CD4-positive, alpha-beta T cell treated with Interleukin-10 for 1 hour (primary cell): ENCODE data around the gene SRP68.
A peak's percentile ranks its signal among the peaks of the same experiment; 100 is the strongest.
"Not testable (repeated sequence)": the region's sequence is repeated elsewhere in the genome, so short reads cannot be mapped to it uniquely, and the experiment has no call there.

Experiments
- DNase-seq: peaks from one replicate; pipeline ENCODE4 v3.0.0-alpha.2; 2020

SRP68 gene

DNA sequence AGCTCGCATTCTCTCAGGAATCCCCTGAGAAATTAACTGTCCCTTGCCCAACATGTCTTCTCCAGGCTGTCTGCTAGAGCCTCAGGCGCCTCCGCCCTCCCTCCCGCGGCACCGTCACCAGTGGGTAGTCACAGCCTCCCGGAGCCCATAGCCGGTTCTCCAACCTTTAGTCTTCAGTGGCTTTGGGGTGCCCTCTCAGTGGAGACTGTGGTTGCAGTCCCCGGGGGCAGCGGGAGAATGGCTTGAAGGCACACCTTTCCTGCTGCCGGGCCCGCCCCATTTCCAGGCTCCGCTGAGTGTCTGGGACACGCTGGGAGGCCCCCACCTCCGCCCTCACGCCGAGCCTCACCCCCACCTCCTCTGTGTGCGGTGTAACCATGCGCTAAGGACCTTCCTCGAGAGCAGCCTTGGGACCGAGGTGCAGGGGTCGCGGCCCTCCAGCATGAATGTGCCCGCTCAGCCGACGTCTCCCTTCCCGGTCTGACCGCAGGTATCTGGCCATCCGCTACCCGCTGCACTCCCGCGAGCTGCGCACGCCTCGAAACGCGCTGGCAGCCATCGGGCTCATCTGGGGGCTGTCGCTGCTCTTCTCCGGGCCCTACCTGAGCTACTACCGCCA is 3.9 kb upstream of the SRP68 start:
- DNase-seq = no peak

DNA sequence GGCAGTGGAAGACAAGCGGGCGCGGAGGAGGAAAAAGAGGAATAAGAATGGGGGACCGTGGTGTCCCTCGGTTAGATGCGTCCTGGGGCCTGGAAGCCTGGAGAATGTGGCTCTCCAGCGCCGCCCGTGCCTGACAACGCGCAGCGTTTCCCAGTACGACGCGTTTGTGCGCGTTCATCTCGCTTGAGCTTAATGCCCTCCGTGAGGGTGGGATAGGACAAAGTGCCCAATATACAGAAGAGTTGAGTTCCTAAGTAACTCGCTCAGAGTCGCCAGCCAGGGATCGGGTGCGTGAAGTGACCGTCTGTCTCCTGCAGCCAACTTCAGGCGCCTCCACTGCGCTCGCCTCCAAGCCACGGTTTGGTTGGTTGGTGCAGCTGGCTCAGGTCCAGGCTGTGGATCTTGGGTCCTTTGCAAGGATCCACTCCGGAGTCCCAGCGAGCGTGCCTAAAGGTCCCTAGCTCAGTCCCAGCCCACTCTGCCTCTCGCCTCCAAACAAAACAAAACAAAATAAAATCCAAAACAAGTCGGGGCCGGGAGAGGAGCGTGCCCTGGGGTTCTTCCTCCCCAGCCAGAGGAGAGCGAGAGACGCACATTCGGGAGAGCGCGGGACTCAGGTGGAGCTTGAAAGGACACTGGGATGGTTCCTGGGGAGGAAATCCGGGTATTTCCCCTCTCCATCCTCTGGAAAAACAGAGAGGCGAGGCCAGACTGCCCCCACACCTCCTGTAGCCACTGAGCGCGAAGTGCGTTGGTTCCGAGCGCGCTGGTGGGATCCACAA is 3.2 kb upstream of the SRP68 start:
- DNase-seq = no peak

DNA sequence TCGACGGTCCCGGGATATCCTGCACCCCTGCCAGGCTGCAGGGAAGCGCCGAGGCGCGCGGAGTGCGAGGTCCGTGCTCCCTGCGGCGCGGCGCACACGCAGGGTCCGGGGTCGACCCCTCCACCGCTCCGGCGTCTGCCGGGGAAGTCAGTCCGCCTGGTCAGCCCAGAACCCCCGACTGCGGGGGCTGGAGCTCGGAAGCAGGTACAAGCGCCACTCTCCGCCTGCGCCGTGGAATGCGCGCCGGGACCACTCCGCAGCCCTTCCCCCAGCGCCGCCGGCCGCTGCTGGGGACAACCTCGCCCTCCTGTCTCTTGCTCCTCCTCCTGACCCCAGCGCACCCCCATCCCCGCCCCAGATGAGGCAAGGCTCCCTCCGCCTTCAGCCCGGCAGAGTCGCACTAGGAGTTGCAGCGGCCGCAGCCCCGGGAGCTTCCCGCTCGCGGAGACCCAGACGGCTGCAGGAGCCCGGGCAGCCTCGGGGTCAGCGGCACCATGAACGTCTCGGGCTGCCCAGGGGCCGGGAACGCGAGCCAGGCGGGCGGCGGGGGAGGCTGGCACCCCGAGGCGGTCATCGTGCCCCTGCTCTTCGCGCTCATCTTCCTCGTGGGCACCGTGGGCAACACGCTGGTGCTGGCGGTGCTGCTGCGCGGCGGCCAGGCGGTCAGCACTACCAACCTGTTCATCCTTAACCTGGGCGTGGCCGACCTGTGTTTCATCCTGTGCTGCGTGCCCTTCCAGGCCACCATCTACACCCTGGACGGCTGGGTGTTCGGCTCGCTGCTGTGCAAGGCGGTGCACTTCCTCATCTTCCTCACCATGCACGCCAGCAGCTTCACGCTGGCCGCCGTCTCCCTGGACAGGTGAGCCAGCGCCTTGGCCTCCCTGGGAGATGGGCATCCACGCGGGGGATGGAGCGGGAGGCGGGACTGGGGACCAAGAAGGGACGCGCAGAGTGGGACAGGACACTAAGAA is 2.4 kb upstream of the SRP68 start, which contains the start of gene GALR2:
Gene GALR2 (plus strand): TSS at position 392 of the 974 bp plus-strand sequence. CDS start 103 bp downstream, at position 495.
- DNase-seq = no peak

DNA sequence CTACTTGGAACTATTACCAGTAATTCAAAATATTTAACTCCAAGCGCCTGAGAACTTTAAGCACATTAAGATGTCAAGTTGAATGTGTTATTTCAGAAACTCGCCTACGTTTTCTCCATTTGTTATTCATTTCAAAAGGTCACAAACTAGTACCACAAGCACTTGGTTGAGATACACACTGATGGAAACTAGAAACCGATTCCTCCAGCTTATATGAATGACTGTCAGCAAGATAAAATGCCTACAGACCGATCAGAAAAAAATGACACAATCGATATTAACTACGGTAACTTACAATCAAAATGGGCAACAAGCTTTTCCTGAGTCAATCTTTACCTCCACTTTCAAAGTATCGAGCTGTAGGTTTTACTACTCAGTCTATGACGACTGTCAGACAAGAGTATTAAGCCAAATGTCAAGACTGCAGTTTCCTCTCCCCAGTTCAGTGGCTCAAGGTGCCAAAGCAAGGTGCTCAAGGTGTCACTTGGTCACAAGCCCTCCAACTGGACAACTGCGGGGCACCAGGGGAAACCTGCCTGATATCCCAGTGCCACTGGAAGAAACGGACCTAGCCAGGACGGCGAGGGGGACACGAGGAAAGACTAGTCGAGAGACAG is 678 bp downstream of the SRP68 start:
- no peak for DNase-seq

DNA sequence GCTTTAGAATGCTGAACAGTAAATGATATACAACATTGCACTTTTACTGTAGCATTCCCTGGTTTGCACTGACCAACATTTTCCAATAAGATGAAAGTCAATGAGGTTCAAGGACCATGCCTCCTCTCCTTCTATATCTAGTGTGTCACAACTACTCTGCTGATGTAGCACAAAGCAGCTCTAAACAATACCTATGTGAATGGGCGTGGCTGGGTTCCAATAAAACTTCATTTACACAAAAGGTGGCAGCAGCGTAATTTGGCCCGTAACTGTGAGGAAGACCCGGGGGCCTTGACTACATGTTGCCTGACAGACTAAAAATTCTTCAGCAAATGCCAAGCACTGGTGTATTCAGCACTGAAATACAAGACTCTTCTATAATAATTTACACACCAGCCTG is 6.5 kb downstream of the SRP68 start:
- no peak for DNase-seq

DNA sequence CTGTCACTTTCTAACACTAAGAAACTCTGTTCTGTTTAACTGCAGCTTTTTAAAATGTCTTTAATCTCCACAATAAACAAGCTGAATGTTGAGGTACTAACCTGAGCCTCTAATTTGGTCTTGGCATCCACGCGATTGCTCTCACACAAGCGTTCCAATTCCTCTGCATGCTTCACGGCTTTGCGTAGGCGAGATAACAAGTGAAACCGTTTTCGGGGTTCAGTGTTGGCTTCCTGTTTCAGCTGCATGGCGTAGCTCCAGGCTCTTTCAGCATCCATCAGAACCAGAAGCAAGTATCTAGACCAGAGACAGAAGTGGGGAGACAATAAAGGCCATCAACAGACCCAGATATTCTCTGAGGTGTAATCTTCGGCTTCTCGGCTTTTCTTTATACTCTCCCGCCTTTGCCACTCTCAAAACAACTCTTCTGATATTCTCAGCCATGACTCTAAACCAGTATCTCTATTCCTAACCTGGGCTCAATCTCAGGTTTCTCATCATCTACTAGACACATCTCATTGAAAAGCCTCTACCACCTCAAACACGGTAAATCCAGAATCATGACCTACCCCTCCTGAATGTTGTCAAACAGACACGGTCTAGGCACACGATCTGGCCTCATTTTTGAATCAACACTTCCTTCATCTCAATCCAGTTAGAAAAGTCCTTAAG is 8.3 kb downstream of the SRP68 start:
- peak; percentile 61 for DNase-seq

DNA sequence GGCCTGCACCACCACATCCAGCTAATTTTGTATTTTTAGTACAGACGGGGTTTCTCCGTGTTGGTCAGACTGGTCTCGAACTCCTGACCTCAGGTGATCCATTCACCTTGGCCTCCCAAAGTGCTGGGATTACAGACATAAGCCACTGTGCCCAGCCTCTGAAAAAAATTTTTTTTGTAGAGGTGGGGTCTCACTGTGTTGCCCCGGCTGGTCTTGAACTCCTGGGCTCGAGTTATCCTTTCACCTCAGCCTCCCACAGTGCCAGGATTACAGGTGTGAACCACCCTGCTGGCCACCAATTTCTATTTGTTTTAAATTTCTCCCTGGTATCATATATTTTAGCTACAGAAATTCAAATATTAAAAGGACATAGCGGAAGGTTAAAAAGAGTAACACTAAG is 14.1 kb downstream of the SRP68 start:
- not testable (repeated sequence) for DNase-seq

DNA sequence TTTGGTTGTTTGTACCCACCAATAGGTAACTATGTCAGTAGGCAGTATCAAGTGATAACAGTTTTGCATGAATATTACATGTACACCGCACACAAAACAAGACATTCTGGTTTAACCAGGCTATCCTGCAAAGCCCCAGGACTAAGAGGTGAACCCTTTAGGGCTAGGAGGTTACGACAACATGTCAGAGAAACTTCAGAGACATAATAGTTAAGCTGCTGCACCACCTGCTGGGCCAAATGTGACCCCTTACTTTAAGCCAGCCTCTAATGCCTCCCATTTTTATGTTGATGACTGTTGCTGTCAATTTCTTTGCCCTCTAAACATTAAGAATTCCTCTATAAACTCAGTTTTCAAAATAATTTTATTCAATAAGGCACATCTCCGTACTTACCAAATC is 15.4 kb downstream of the SRP68 start:
- no peak for DNase-seq

DNA sequence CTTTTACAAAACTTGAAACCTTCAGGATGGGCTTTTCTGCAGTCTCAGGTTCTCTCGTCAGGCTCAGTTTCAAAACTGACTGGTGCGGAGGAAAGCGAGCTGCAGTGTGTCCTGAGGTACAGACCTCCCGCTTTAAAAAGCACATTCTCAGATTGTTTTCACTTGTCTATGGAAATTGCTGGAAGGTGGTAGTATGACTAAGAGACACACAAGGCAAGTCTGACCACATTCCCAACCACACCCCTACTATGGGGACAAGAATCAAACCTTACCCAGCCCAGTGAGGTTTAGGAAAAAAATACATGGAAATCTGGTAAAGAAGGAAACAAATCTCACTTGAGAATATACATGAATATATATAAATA is 18.2 kb downstream of the SRP68 start:
- no peak for DNase-seq

DNA sequence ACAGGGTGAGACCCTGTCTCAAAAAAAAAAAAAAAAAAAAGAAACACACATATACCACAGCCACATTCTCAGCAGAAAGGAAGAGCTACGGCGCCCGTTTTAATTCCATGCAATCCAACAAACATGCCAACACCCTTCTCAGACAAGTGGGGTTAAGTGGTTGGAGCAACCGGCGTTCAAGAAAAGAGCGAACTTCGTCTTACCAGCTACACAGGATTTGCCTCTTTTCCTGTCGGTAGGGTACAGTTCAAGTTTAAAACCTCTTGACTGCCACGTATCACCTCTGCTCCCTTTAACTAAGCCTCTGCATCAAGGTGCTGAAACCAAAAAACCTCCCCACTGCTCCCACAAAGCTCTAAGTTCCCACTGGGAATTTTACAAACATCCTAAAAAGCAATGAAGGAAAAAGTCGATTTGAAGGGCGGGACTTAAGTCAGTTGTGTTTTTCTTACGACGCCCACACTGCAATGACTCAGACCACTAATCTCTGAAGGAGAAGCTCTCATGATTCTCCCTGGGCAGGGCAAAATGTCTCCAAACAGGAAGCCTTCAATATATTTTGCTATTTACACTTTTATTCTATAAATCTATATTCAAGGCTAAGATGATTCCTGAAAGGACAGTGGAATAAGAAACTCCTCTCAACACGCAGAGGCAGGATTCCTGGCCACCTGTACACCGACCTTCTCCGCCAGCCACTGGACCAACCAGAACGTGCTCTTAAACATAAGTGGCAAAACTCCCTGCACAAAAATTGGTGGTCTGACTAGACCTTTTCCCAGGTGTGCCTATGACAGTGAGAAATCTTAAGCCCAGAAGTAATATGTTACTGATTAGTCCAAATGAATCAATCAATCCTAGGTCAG is 18.8 kb downstream of the SRP68 start:
- no peak for DNase-seq

DNA sequence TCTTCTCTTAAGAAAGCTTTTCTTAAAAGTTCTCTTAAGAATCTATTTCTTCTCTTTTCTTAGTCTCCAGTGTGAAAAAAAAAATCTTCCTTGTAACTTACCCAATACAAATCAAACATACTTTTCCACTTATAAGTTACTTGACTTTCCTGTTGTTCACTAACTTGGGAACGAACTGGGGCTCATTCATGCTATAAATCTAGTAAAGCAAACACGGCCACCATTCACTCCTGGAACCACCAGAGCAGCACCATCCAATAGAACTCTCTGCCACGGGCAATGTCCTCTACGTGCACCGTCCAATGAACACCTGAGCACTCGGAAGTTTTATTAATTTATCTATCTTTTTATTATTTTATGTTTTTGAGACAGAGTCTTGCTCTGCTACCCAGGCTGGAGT is 20.8 kb downstream of the SRP68 start:
- no peak for DNase-seq

DNA sequence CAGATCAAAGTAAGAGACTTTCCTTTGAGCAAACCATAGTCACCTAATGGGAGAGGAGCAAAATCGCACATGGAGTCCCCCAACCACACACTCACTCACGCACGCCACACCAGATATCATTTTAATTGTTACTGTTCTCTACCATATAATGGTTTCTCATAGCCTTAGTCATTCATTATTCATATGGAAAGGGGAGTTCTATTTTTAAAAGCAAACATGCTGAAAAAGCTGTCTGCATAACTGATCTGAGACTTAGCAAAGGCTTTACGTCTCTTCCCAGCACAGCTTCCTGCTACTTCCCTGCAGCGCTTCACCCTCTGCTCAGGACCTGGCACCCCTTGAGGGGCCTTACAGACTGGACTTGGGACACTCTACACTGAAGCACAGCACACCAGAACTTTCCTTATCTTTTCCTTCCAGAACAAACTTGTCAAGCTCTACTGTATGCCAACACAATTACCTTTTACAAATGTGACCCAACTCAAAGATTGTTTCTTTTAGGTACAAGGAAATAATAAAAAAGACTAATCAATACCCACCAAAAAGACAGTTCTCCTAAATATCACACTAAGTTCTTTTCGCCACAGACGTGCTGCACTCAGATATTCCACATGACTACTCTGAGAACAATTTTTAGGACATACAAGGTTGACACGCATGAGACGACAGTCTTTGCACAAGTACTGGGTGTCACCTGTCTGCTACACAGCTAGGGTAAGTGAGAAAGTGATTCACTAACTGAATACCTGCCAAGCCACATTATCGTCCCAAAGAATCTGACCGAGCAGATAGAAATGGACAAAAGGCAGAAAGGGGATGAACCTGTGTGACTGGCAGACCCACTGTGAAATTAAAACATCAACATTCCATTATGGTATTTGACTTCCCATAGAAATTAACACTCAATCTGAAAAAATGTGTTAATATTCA is 21.5 kb downstream of the SRP68 start:
- DNase-seq = no peak

DNA sequence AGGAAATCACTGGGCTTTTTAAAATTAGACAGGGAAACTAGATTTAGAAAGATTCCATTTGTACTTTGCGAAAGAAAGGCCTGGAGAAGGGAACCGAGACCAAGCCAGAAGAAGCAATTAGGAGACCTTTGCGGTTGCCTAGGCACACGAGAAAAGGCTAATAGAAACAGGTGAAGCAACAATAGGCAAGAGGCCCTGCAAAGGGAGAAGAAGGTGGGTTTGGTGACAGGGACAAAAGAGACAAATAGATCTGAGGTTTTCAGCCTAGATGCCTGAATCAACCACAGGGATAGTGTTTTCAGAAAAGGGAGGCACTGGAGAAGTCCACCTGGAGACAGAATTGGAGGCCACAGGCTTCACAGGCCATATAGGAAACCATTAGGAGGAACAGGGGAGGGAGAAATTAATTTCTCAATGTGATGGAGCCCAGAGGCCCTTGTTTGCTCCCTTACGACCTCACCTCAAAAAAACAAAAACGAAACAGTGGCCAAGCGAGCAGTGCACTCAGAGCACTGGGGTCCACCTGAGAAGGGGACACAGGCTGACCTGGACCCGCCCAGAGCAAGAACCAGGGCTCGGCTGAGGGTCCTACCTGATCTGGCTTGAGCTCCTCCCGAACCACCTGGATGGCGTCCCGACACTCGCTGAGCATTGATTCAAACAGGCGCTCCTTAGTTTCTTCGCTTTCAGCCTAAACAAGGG is 22.3 kb downstream of the SRP68 start:
- DNase-seq = no peak

DNA sequence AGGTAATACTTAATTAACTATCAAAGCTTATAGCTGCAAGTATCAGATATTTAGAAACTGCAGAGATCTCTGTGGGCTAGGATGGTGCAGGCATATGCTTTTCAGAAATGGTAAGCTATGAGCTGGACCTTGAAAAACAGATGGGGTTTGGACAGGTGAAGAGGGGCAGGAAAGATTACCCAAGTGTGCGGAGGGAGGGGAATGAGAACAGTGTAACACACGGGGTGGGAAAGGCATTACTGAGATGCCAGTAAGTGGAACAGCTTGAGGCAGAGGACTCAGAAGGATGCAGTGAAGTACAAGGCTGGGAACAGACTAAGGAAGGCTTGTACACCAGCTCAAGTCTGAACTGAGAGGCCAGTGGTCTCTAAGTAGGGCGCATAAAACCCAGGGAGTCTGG is 23.1 kb downstream of the SRP68 start:
- DNase-seq = no peak

DNA sequence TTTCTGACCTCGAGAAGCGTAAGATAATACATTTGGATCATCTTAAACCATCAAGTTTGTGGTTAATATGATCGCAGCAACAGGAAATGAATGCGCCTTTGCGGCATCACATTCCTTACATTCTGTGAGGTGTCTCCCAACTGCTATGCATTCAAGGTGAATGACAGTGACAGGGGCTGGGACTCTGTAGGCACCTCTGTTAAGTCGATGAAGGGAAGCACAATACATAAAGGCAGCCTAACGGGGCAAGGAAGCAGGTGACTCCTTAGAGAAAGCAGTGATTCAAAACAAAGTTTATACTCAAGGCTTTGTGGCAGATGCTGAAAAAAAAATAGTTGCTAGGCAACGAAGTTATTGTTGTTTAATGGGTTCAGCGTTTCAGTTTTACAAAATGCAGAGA is 23.6 kb downstream of the SRP68 start:
- DNase-seq = peak; percentile 26

DNA sequence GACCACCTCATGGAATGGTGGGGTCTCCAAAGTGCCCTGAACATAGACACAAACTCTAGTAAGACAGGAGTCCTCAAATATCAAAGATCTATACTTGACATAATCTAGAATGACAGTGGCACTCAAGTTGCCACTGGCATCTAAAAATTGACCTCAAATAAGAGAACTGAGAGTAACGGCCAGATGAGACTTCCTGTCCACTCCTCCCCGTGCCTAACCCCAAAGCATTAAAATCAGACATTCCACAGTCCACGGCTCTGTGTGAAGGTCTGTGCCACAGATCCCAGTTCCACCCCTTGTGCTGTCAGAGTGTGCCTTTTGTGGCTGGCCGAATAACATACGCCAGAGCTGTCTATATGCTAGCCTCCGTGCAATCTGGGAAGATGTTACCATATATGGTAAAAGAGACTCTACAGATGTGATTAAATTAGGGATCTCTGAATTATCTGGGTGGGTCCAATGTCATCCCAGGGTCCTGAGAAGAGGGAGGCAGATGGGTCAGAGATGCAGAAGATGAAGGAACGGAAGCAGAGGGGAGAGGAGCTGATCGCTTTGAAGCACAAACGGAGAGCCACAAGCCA is 24.2 kb downstream of the SRP68 start:
- no peak for DNase-seq

DNA sequence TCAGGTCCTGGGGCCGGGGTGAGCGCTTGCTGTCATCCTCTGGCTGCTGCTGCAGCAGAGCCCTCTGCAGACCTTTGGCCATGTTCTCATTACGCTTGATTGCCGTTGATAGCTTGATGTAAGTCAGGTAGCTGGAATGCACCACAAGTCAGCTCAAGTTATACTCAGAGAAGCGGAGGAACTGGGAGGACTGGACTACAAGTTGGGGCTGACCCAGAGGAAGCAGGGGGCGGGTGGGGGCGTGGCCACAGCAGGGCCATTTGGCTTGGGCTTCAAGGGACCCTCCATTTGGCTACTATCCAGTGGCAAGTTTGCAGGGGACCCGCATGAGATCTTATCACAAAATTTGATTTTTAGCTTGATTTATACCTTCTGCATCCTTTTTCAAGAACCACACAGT is 26.3 kb downstream of the SRP68 start:
- no peak for DNase-seq

DNA sequence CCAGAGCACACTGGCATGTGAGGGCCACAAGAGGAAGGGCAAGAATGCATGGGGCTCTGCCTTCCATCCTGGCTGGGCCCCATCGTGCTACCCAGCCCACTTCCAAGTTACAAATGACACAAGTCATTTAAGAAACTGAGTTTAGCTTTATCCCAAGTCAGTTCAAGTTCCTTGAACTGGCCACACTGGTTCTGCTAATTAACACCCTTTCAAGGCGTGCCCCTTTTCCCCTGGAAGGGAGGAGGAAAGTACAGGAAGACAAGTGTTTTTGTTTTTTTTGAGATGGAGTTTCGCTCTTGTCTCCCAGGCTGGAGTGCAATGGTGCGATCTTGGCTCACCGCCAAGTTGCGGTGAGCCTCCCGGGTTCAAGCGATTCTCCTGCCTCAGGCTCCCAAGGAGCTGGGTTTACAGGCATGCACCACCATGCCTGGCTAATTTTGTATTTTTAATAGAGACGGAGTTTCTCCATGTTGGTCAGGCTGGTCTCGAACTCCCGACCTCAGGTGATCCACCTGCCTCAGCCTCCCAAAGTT is 27.8 kb downstream of the SRP68 start:
- DNase-seq = not testable (repeated sequence)

DNA sequence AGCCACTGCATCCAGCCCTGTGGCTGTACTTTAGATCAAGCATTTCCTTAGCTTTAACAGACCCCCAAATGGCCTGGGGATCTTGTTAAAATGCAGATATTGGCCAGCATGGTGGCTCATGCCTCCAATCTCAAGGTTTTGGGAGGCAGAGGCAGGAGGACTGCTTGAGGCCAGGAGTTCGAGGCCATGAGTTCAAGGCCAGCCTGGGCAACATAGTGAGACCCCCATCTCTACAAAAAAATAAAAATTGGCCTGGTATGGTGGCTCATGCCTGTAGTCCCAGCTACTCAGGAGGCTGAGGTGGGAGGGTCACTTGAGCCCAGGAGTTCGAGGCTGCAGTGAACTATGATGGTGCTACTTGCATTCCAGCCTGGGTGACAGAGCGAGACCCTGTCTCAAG is 29.4 kb downstream of the SRP68 start:
- not testable (repeated sequence) for DNase-seq
